Measurements from ENCODE around the gene ANKRD28.

The ANKRD28 gene

GRCh38 chr3:15657016-15657415 is 140.8 kb downstream of the ANKRD28 start:
- Histone ChIP-seq H3K9ac (ENCODE audit: insufficient read length) (no peak overlapping the region), H3K9me3 (ENCODE audit: low read depth, low read length) (no peaks in the 10 kb centered on the region), H3K27ac (no peak overlapping the region), H3K4me3 (no peak overlapping the region), H3K36me3 (ENCODE audit: insufficient read depth, low read length) (no peaks in the 10 kb centered on the region)
- DNase-seq (ENCODE audit: low read depth, low spot score) = no peak
- TF ChIP-seq EZH2 (IDR thresholded peaks at IDR 0.05) = no peak
- TF ChIP-seq POLR2AphosphoS5 (IDR thresholded peaks at IDR 0.05; ENCODE audit: borderline replicate concordance, low read depth, low read length) = no peak
- no peak for TF ChIP-seq FOXP2 (optimal IDR thresholded peaks at IDR 0.05; ENCODE audit: control extremely low read depth, extremely low read length, insufficient read depth)

GRCh38 chr3:15656342-15656741 is 141.4 kb downstream of the ANKRD28 start:
- no peak overlapping the region for H3K27ac ChIP-seq
- H3K9me3 ChIP-seq (ENCODE audit: low read depth, low read length) = no peaks in the 10 kb centered on the region
- DNase-seq (ENCODE audit: low read depth, low spot score) = no peak
- no peak overlapping the region for H3K4me3 ChIP-seq
- H3K9ac ChIP-seq (ENCODE audit: insufficient read length) = no peak overlapping the region
- TF ChIP-seq EZH2 (IDR thresholded peaks at IDR 0.05) = no peak
- no peak for TF ChIP-seq POLR2AphosphoS5 (IDR thresholded peaks at IDR 0.05; ENCODE audit: borderline replicate concordance, low read depth, low read length)
- no peak for TF ChIP-seq FOXP2 (optimal IDR thresholded peaks at IDR 0.05; ENCODE audit: control extremely low read depth, extremely low read length, insufficient read depth)
- no peaks in the 10 kb centered on the region for H3K36me3 ChIP-seq (ENCODE audit: insufficient read depth, low read length)

- H3K36me3 ChIP-seq (ENCODE audit: insufficient read depth, low read length) = no peaks in the 10 kb centered on the region
Measured at GRCh38 chr3:15654891-15655290, 142.9 kb downstream of the ANKRD28 start.

GRCh38 chr3:15654127-15654526 is 143.7 kb downstream of the ANKRD28 start:
- H3K27ac ChIP-seq = no peak overlapping the region
- no peaks in the 10 kb centered on the region for H3K36me3 ChIP-seq (ENCODE audit: insufficient read depth, low read length)
- no peak for DNase-seq (ENCODE audit: low read depth, low spot score)
- H3K9ac ChIP-seq (ENCODE audit: insufficient read length) = no peak overlapping the region
- no peaks in the 10 kb centered on the region for H3K9me3 ChIP-seq (ENCODE audit: low read depth, low read length)
- TF ChIP-seq EZH2 (IDR thresholded peaks at IDR 0.05) (no peak), FOXP2 (optimal IDR thresholded peaks at IDR 0.05; ENCODE audit: control extremely low read depth, extremely low read length, insufficient read depth) (no peak), POLR2AphosphoS5 (IDR thresholded peaks at IDR 0.05; ENCODE audit: borderline replicate concordance, low read depth, low read length) (no peak)
- H3K4me3 ChIP-seq = no peak overlapping the region

More at GRCh38 chr3:15654891-15655290, 142.9 kb downstream of the ANKRD28 start:
- TF ChIP-seq FOXP2 (optimal IDR thresholded peaks at IDR 0.05; ENCODE audit: control extremely low read depth, extremely low read length, insufficient read depth) (no peak), EZH2 (IDR thresholded peaks at IDR 0.05) (no peak), POLR2AphosphoS5 (IDR thresholded peaks at IDR 0.05; ENCODE audit: borderline replicate concordance, low read depth, low read length) (no peak)
- H3K27ac ChIP-seq = no peak overlapping the region
- no peak overlapping the region for H3K9ac ChIP-seq (ENCODE audit: insufficient read length)
- H3K9me3 ChIP-seq (ENCODE audit: low read depth, low read length) = no peaks in the 10 kb centered on the region
- no peak overlapping the region for H3K4me3 ChIP-seq
- DNase-seq (ENCODE audit: low read depth, low spot score) = no peak

GRCh38 chr3:15653321-15653720 is 144.5 kb downstream of the ANKRD28 start:
- H3K9ac ChIP-seq (ENCODE audit: insufficient read length) = no peak overlapping the region
- no peak overlapping the region for H3K27ac ChIP-seq
- no peak for DNase-seq (ENCODE audit: low read depth, low spot score)
- no peaks in the 10 kb centered on the region for H3K9me3 ChIP-seq (ENCODE audit: low read depth, low read length)
- no peaks in the 10 kb centered on the region for H3K36me3 ChIP-seq (ENCODE audit: insufficient read depth, low read length)
- no peak overlapping the region for H3K4me3 ChIP-seq
- TF ChIP-seq EZH2 (IDR thresholded peaks at IDR 0.05) (no peak), POLR2AphosphoS5 (IDR thresholded peaks at IDR 0.05; ENCODE audit: borderline replicate concordance, low read depth, low read length) (no peak), FOXP2 (optimal IDR thresholded peaks at IDR 0.05; ENCODE audit: control extremely low read depth, extremely low read length, insufficient read depth) (no peak)

- no peak for DNase-seq (ENCODE audit: low read depth, low spot score)
- Histone ChIP-seq H3K27ac (no peak overlapping the region), H3K4me3 (no peak overlapping the region), H3K9ac (ENCODE audit: insufficient read length) (no peak overlapping the region), H3K9me3 (ENCODE audit: low read depth, low read length) (no peaks in the 10 kb centered on the region), H3K36me3 (ENCODE audit: insufficient read depth, low read length) (no peaks in the 10 kb centered on the region)
- TF ChIP-seq FOXP2 (optimal IDR thresholded peaks at IDR 0.05; ENCODE audit: control extremely low read depth, extremely low read length, insufficient read depth) = no peak
- no peak for TF ChIP-seq EZH2 (IDR thresholded peaks at IDR 0.05)
- no peak for TF ChIP-seq POLR2AphosphoS5 (IDR thresholded peaks at IDR 0.05; ENCODE audit: borderline replicate concordance, low read depth, low read length)
Measured at GRCh38 chr3:15651396-15651795, 146.4 kb downstream of the ANKRD28 start.

- TF ChIP-seq POLR2AphosphoS5 (IDR thresholded peaks at IDR 0.05; ENCODE audit: borderline replicate concordance, low read depth, low read length) (no peak), EZH2 (IDR thresholded peaks at IDR 0.05) (no peak), FOXP2 (optimal IDR thresholded peaks at IDR 0.05; ENCODE audit: control extremely low read depth, extremely low read length, insufficient read depth) (no peak)
- Histone ChIP-seq H3K36me3 (ENCODE audit: insufficient read depth, low read length) (no peaks in the 10 kb centered on the region), H3K4me3 (no peak overlapping the region), H3K9me3 (ENCODE audit: low read depth, low read length) (no peaks in the 10 kb centered on the region), H3K9ac (ENCODE audit: insufficient read length) (no peak overlapping the region), H3K27ac (no peak overlapping the region)
- DNase-seq (ENCODE audit: low read depth, low spot score) = no peak
Measured at GRCh38 chr3:15649858-15650257, 147.9 kb downstream of the ANKRD28 start.

GRCh38 chr3:15649341-15649740 is 148.4 kb downstream of the ANKRD28 start:
- Histone ChIP-seq H3K9ac (ENCODE audit: insufficient read length) (no peak overlapping the region), H3K36me3 (ENCODE audit: insufficient read depth, low read length) (no peaks in the 10 kb centered on the region), H3K9me3 (ENCODE audit: low read depth, low read length) (no peaks in the 10 kb centered on the region), H3K4me3 (no peak overlapping the region), H3K27ac (no peak overlapping the region)
- no peak for TF ChIP-seq POLR2AphosphoS5 (IDR thresholded peaks at IDR 0.05; ENCODE audit: borderline replicate concordance, low read depth, low read length)
- TF ChIP-seq EZH2 (IDR thresholded peaks at IDR 0.05) = no peak
- TF ChIP-seq FOXP2 (optimal IDR thresholded peaks at IDR 0.05; ENCODE audit: control extremely low read depth, extremely low read length, insufficient read depth) = no peak
- no peak for DNase-seq (ENCODE audit: low read depth, low spot score)

GRCh38 chr3:15647611-15648167 is 150.1 kb downstream of the ANKRD28 start:
- no peak for DNase-seq (ENCODE audit: low read depth, low spot score)
- Histone ChIP-seq H3K36me3 (ENCODE audit: insufficient read depth, low read length) (no peaks in the 10 kb centered on the region), H3K27ac (peak overlapping the region; percentile 46; the same call in 1 of the 2 replicates), H3K9me3 (ENCODE audit: low read depth, low read length) (no peaks in the 10 kb centered on the region), H3K4me3 (no peak overlapping the region), H3K9ac (ENCODE audit: insufficient read length) (no peak overlapping the region)
- no peak for TF ChIP-seq POLR2AphosphoS5 (IDR thresholded peaks at IDR 0.05; ENCODE audit: borderline replicate concordance, low read depth, low read length)
- no peak for TF ChIP-seq EZH2 (IDR thresholded peaks at IDR 0.05)
- TF ChIP-seq FOXP2 (optimal IDR thresholded peaks at IDR 0.05; ENCODE audit: control extremely low read depth, extremely low read length, insufficient read depth) = no peak

All from SK-N-MC (cell line).